Measurements from ENCODE around the gene NES. TPM values are rescaled to one million over a fixed set of nuclear protein-coding genes. Genes with fewer than 3 reads are reported as not detected.
A peak's percentile ranks its signal among the peaks of the same experiment; 100 is the strongest.

The NES gene
- total RNA-seq, 1 experiment from 2014 or later: 6.8 TPM

DNA sequence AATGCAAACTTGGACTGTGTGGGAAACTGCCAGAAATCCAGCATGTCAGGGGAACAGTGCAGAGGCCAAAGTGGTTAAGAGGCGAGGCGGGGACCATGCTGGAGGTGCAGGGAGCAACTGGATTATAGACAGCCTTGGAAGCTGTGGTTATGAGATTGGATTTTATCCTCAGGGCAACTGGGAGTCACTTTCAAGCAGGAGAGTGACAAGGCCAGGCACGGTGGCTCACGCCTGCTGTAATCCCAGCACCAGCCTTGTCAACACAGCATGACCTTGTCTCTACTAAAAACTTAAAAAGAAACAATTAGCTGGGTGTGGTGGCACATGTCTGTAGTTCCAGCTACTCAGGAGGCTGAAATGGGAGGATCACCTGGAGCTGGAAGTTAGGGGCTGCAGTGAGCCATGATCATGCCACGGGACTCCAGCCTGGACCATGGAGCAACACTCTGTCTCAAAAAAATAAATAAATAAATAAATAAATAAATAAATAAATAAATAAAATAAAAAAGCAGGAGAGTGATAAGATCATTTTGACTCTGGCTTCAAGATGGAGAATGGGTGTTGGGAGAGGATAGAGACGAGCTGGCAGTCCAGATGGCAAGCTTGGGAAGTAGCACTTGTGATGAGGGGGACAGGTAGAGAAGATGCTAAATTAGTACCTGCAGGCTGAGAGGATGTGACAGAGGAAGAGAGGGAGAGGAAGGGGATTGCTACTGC, 54.5 kb downstream of the NES start:
- CTCF ChIA-PET: interaction anchor here (0.6 to 0.7 kb wide), 2 partner anchors 33 to 237 kb away, joined by 6 to 8 read pairs; no protein-coding TSS in a partner anchor
- Histone ChIP-seq H3K27me3 (ENCODE audit: insufficient read depth, low read depth) (peaks cover 34% of the 10 kb centered on the region), H3K36me3 (ENCODE audit: low read depth) (no peaks in the 10 kb centered on the region), H3K4me2 (peak overlapping the region; percentile 40), H3F3A (ENCODE audit: insufficient read depth, low read depth) (peaks cover 14% of the 10 kb centered on the region; the same call in 1 of the 2 replicates), H3K4me1 (replicated peaks; ENCODE audit: insufficient read depth) (peaks cover 14% of the 10 kb centered on the region), H3K4me3 (no peak overlapping the region), H3K79me2 (ENCODE audit: low read depth) (no peaks in the 10 kb centered on the region), H4K20me1 (ENCODE audit: insufficient read depth) (no peaks in the 10 kb centered on the region; the same call in 1 of the 2 replicates), H3K9me2 (ENCODE audit: insufficient read depth) (no peaks in the 10 kb centered on the region), H3K27ac (no peak overlapping the region), H3K9me3 (ENCODE audit: insufficient read depth, low read depth) (no peaks in the 10 kb centered on the region), H2AFZ (no peak overlapping the region)
- peak in 1 of 2 experiments; percentile 66 for DNase-seq
- TF ChIP-seq, protein P1, sequence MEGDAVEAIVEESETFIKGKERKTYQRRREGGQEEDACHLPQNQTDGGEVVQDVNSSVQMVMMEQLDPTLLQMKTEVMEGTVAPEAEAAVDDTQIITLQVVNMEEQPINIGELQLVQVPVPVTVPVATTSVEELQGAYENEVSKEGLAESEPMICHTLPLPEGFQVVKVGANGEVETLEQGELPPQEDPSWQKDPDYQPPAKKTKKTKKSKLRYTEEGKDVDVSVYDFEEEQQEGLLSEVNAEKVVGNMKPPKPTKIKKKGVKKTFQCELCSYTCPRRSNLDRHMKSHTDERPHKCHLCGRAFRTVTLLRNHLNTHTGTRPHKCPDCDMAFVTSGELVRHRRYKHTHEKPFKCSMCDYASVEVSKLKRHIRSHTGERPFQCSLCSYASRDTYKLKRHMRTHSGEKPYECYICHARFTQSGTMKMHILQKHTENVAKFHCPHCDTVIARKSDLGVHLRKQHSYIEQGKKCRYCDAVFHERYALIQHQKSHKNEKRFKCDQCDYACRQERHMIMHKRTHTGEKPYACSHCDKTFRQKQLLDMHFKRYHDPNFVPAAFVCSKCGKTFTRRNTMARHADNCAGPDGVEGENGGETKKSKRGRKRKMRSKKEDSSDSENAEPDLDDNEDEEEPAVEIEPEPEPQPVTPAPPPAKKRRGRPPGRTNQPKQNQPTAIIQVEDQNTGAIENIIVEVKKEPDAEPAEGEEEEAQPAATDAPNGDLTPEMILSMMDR (conservative IDR thresholded peaks at IDR 0.05): no peak
- TF ChIP-seq EZH2 (IDR thresholded peaks at IDR 0.05; ENCODE audit: low read depth): no peak
- no TSS peak for BruUV-seq (replicated peaks)
- POLR2A ChIA-PET (ENCODE audit: unreplicated experiment): interaction anchor here (0.6 kb wide), 1 partner anchor 40 kb away, joined by 3 read pairs; no protein-coding TSS in a partner anchor
- intact Hi-C loops (cut with micrococcal nuclease; ENCODE audit: unreplicated experiment): loop anchor here (10.0 kb wide), 1 partner anchor 302 kb away; the partner anchor contains the start of gene LRRC71

DNA sequence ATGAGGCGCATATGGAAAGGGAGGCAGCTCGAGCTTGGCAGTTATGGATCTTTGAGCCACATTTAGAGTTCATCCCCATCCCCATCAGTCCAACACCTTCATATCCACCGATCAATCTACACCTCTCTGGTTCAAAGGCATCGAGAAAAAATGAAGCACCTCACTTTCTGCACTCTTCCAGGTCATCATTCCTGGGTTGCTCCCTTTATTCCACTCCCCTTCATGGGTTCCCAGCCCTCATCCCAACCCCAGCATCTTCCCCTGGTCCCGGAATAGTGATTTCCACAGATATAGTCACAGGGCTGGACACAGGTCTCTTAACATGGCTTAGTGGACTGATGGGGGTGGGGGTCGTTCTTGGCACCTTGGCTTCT, 57.6 kb downstream of the NES start:
- CTCF ChIA-PET: interaction anchor here (0.8 kb wide), 1 partner anchor 10 kb away, joined by 4 read pairs; no protein-coding TSS in a partner anchor
- H4K20me1 ChIP-seq (ENCODE audit: insufficient read depth): no peaks in the 10 kb centered on the region; the same call in 1 of the 2 replicates
- H3K27me3 ChIP-seq (ENCODE audit: insufficient read depth, low read depth): peaks cover 46% of the 10 kb centered on the region
- H3K36me3 ChIP-seq (ENCODE audit: low read depth): no peaks in the 10 kb centered on the region
- intact Hi-C loops (cut with micrococcal nuclease; ENCODE audit: unreplicated experiment): no loop called here
- no peaks in the 10 kb centered on the region for H3K9me3 ChIP-seq (ENCODE audit: insufficient read depth, low read depth)
- H3F3A ChIP-seq (ENCODE audit: insufficient read depth, low read depth): peaks cover 16% of the 10 kb centered on the region; the same call in 1 of the 2 replicates
- no peak for DNase-seq
- H3K79me2 ChIP-seq (ENCODE audit: low read depth): no peaks in the 10 kb centered on the region
- H2AFZ ChIP-seq: no peak overlapping the region
- H3K4me3 ChIP-seq: no peak overlapping the region
- no peak overlapping the region for H3K27ac ChIP-seq
- H3K4me2 ChIP-seq: no peak overlapping the region
- no peak for TF ChIP-seq EZH2 (IDR thresholded peaks at IDR 0.05; ENCODE audit: low read depth)
- TF ChIP-seq, protein P1 (conservative IDR thresholded peaks at IDR 0.05): peak; percentile 8; the same call in 1 of the 2 replicates
- H3K4me1 ChIP-seq (replicated peaks; ENCODE audit: insufficient read depth): peaks cover 22% of the 10 kb centered on the region
- POLR2A ChIA-PET (ENCODE audit: unreplicated experiment): no interaction called here
- BruUV-seq (replicated peaks): no TSS peak
- H3K9me2 ChIP-seq (ENCODE audit: insufficient read depth): no peaks in the 10 kb centered on the region

DNA sequence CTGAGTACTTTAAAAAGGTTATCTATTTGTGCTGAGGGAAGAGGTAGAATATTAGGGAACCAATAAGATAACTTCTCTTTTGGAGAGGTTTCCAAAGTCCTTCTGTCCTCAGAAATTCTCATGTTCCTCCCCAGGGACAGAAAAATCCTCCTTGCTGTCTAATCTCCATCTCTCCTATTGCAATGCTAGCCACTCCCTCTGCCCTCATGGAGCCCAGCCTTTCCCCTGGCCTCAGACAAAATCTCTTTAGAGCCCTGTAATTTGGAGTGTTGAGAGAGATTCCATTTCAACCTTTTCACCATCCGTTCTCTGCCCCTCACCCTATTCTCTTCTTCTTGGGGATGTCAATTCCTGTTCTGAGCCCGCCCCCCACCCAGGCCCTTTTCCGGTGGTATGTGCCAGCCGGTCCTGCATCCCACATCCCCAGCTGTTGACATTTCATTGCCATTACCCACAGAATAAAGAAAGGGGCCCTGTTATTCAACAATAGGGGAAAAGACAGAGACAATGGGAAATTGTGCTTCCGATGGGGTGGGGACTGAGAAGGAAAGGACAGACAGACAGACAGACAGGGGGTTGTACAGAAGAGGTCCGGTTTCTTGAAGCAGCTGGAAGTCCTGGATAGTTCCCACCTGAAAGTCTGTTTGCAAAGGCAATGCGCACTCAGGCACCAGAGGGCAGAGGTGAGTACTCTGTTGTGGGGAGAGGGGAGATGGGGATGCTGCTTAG, 58.2 kb downstream of the NES start, which contains the start of gene HAPLN2:
TSS of gene HAPLN2 (plus strand) at position 563 of the 729 bp plus-strand sequence. CDS start 4,076 bp downstream, outside the sequence.
- Histone ChIP-seq H3K79me2 (ENCODE audit: low read depth) (no peaks in the 10 kb centered on the region), H3K4me3 (no peak within 1 kb of the TSS), H4K20me1 (ENCODE audit: insufficient read depth) (no peaks in the 10 kb centered on the region; the same call in 1 of the 2 replicates), H3K27me3 (ENCODE audit: insufficient read depth, low read depth) (peaks cover 41% of the 10 kb centered on the region), H2AFZ (no peak within 1 kb of the TSS), H3K4me2 (no peak within 1 kb of the TSS), H3K9me2 (ENCODE audit: insufficient read depth) (no peaks in the 10 kb centered on the region), H3K4me1 (replicated peaks; ENCODE audit: insufficient read depth) (peaks cover 22% of the 10 kb centered on the region), H3K27ac (no peak within 1 kb of the TSS), H3K9me3 (ENCODE audit: insufficient read depth, low read depth) (no peaks in the 10 kb centered on the region), H3F3A (ENCODE audit: insufficient read depth, low read depth) (peaks cover 16% of the 10 kb centered on the region; the same call in 1 of the 2 replicates), H3K36me3 (ENCODE audit: low read depth) (no peaks in the 10 kb centered on the region)
- no peak for DNase-seq
- intact Hi-C loops (cut with micrococcal nuclease; ENCODE audit: unreplicated experiment): no loop called here
- TF ChIP-seq, protein P1 (conservative IDR thresholded peaks at IDR 0.05): peak; percentile 64
- no peak for TF ChIP-seq EZH2 (IDR thresholded peaks at IDR 0.05; ENCODE audit: low read depth)
- ChIA-PET POLR2A (ENCODE audit: unreplicated experiment) (no interaction called here), CTCF (no interaction called here)
- no TSS peak for BruUV-seq (replicated peaks)

Data from PC-9 (cell line).